Keratinocyte (primary cell): ENCODE results near the gene GAD1. TPM values are rescaled to one million over a fixed set of nuclear protein-coding genes. Genes with fewer than 3 reads are reported as not detected.

Experiments
- DNase-seq: peaks from one replicate; pipeline ENCODE4 v3.0.0-alpha.2; 2011; ENCODE audit warnings: low read depth, missing footprints, low spot score
- FAIRE-seq: peaks from 2 replicates; lab custom pipeline; 2011; peaks lifted over from hg19 to GRCh38; lab: Jason Lieb, UNC
- H2AFZ ChIP-seq: 2 replicates; pipeline ENCODE4 v1.6.0; 2012; ENCODE audit warnings: low read length, control low read depth, inconsistent platforms; ENCODE audit not compliant: control insufficient read depth
- H3K27ac ChIP-seq: 2 replicates; pipeline ENCODE4 v1.5.1; 2011; ENCODE audit warnings: low read length; ENCODE audit not compliant: control insufficient read depth, insufficient read depth
- H3K27me3 ChIP-seq: 3 replicates; pipeline ENCODE4 v1.6.0; 2011; ENCODE audit warnings: low read length; ENCODE audit not compliant: control insufficient read depth, insufficient read depth; ENCODE audit errors: extremely low read depth
- H3K36me3 ChIP-seq, 2 experiments: 2 replicates in 1 of 2; 3 replicates in 1 of 2; pipeline ENCODE4 v1.5.1; 2011; ENCODE audit warnings: low read length in 2 of 2, mild to moderate bottlenecking in 1 of 2; ENCODE audit not compliant: control insufficient read depth in 2 of 2, insufficient read depth in 2 of 2; ENCODE audit errors: extremely low read depth in 1 of 2
- H3K4me1 ChIP-seq: 3 replicates; pipeline ENCODE4 v1.5.1; 2011; ENCODE audit warnings: low read length; ENCODE audit not compliant: control insufficient read depth, insufficient read depth; ENCODE audit errors: extremely low read depth
- H3K4me2 ChIP-seq: 3 replicates; pipeline ENCODE4 v1.6.0; 2011; ENCODE audit warnings: low read depth, low read length; ENCODE audit not compliant: control insufficient read depth, insufficient read depth; ENCODE audit errors: extremely low read depth
- H3K4me3 ChIP-seq, 3 experiments: fragments of 200-600 bp in 1 of 3; sonication (generic) in 1 of 3; 2 replicates in 2 of 3; 3 replicates in 1 of 3; pipeline ENCODE4 v1.5.1; 2011 to 2016; ENCODE audit warnings: low read length in 3 of 3, mild to moderate bottlenecking in 3 of 3, control low read depth in 2 of 3, inconsistent platforms in 1 of 3, low read depth in 1 of 3, mixed read lengths in 1 of 3, mixed run types in 1 of 3, moderate library complexity in 1 of 3; ENCODE audit not compliant: control insufficient read depth in 2 of 3, insufficient read depth in 2 of 3; ENCODE audit errors: extremely low read depth in 1 of 3
- H3K79me2 ChIP-seq: 2 replicates; pipeline ENCODE4 v1.6.0; 2012; ENCODE audit warnings: low read length; ENCODE audit not compliant: control insufficient read depth, insufficient read depth
- H3K9ac ChIP-seq: 3 replicates; pipeline ENCODE4 v1.6.0; 2011; ENCODE audit warnings: low read length; ENCODE audit not compliant: control insufficient read depth, insufficient read depth; ENCODE audit errors: extremely low read depth
- H3K9me1 ChIP-seq: 3 replicates; pipeline ENCODE4 v1.6.0; 2011; ENCODE audit warnings: low read length; ENCODE audit not compliant: control insufficient read depth, insufficient read depth; ENCODE audit errors: extremely low read depth
- H3K9me3 ChIP-seq: 2 replicates; pipeline ENCODE4 v1.5.1; 2012; ENCODE audit warnings: low read depth, low read length; ENCODE audit not compliant: control insufficient read depth
- H4K20me1 ChIP-seq: 3 replicates; pipeline ENCODE4 v1.6.0; 2011; ENCODE audit warnings: low read length; ENCODE audit not compliant: control insufficient read depth, insufficient read depth; ENCODE audit errors: extremely low read depth
- EZH2 ChIP-seq: IDR thresholded peaks from one replicate; pipeline ENCODE4 v1.6.1; 2012; ENCODE audit warnings: inconsistent platforms, mild to moderate bottlenecking, low read length, moderate library complexity
- dilution Hi-C: fragments of 300-500 bp; cut with MboI; formaldehyde crosslinking; loops from one replicate; pipeline ENCODE4 v1.7.0; 2020; ENCODE audit warnings: low sequenced_read_pairs; ENCODE audit not compliant: extremely low pct_ligation_motif_present
- polyA plus RNA-seq, 5 experiments: library from polyadenylated mRNA; depleted of rRNA in 3 of 5; stranded (reverse) in 3 of 5; stranded (forward) in 1 of 5; unstranded in 1 of 5; fragments of >200 nt; gene quantifications; 1 replicate in 1 of 5; 2 replicates in 3 of 5; 3 replicates in 1 of 5; pipeline versions ENCODE4 v1.2.1 to v1.2.3, GENCODE V29; 2011 to 2012; ENCODE audit warnings: missing spikeins in 2 of 5, low read depth in 1 of 5, low replicate concordance in 1 of 5
- TF ChIP-seq, protein P1 (sequence below), 3 experiments: IDR thresholded peaks in 1 of 3; conservative IDR thresholded peaks in 1 of 3; optimal IDR thresholded peaks in 1 of 3; 2 replicates in 2 of 3; 3 replicates in 1 of 3; pipeline versions ENCODE3 to v1.5.1; 2011; ENCODE audit warnings: low read length in 3 of 3, mild to moderate bottlenecking in 3 of 3, moderate library complexity in 2 of 3, control low read depth in 1 of 3, inconsistent platforms in 1 of 3; ENCODE audit not compliant: insufficient read depth in 2 of 3; ENCODE audit errors: extremely low read depth in 1 of 3

The GAD1 gene
- polyA plus RNA-seq, 1 donor (not counting 4 experiments of a cell fraction or from before 2014, with no cell fraction given) = 5.9 TPM

GRCh38 chr2:170828533-170828916 lies 11.8 kb downstream of the GAD1 start:
- no peaks in the 10 kb centered on the region for H3K79me2 ChIP-seq
- H3K9me1 ChIP-seq = no peaks in the 10 kb centered on the region
- H3K9ac ChIP-seq = no peak overlapping the region
- DNase-seq (no peak), FAIRE-seq (no peak)
- no peaks in the 10 kb centered on the region for H4K20me1 ChIP-seq
- no peaks in the 10 kb centered on the region for H3K9me3 ChIP-seq
- no peak overlapping the region for H3K4me3 ChIP-seq
- TF ChIP-seq EZH2 = no peak
- TF ChIP-seq, protein P1, sequence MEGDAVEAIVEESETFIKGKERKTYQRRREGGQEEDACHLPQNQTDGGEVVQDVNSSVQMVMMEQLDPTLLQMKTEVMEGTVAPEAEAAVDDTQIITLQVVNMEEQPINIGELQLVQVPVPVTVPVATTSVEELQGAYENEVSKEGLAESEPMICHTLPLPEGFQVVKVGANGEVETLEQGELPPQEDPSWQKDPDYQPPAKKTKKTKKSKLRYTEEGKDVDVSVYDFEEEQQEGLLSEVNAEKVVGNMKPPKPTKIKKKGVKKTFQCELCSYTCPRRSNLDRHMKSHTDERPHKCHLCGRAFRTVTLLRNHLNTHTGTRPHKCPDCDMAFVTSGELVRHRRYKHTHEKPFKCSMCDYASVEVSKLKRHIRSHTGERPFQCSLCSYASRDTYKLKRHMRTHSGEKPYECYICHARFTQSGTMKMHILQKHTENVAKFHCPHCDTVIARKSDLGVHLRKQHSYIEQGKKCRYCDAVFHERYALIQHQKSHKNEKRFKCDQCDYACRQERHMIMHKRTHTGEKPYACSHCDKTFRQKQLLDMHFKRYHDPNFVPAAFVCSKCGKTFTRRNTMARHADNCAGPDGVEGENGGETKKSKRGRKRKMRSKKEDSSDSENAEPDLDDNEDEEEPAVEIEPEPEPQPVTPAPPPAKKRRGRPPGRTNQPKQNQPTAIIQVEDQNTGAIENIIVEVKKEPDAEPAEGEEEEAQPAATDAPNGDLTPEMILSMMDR (optimal IDR thresholded peaks at IDR 0.05 in 1 of 3, IDR thresholded peaks at IDR 0.05 in 1 of 3, conservative IDR thresholded peaks at IDR 0.05 in 1 of 3; ENCODE audit: extremely low read depth in 1 of 3, insufficient read depth in 2 of 3, low read length in 3 of 3) = no peak
- dilution Hi-C loops = no loop called here
- no peaks in the 10 kb centered on the region for H3K36me3 ChIP-seq
- H3K27me3 ChIP-seq = peaks cover 29% of the 10 kb centered on the region
- H3K4me2 ChIP-seq = no peak overlapping the region
- H3K27ac ChIP-seq = no peak overlapping the region
- no peak overlapping the region for H2AFZ ChIP-seq
- H3K4me1 ChIP-seq = no peaks in the 10 kb centered on the region

GRCh38 chr2:170829036-170829435 lies 12.3 kb downstream of the GAD1 start:
- Histone ChIP-seq H3K9ac (no peak overlapping the region), H3K4me1 (no peaks in the 10 kb centered on the region), H3K9me3 (no peaks in the 10 kb centered on the region), H3K27ac (no peak overlapping the region), H3K27me3 (peaks cover 24% of the 10 kb centered on the region), H3K36me3 (no peaks in the 10 kb centered on the region), H3K4me2 (no peak overlapping the region), H3K79me2 (no peaks in the 10 kb centered on the region), H3K9me1 (no peaks in the 10 kb centered on the region), H4K20me1 (no peaks in the 10 kb centered on the region), H3K4me3 (no peak overlapping the region), H2AFZ (no peak overlapping the region)
- no peak for DNase-seq
- dilution Hi-C loops = no loop called here
- no peak for TF ChIP-seq EZH2
- TF ChIP-seq, protein P1 (optimal IDR thresholded peaks at IDR 0.05 in 1 of 3, IDR thresholded peaks at IDR 0.05 in 1 of 3, conservative IDR thresholded peaks at IDR 0.05 in 1 of 3; ENCODE audit: extremely low read depth in 1 of 3, insufficient read depth in 2 of 3, low read length in 3 of 3) = no peak
- FAIRE-seq = no peak
